HFFc6 (cell line): ENCODE data around the gene TGM4. TPM values are rescaled to one million over a fixed set of nuclear protein-coding genes. Genes with fewer than 3 reads are reported as not detected.

Experiments
- DNase-seq: peaks from one replicate; pipeline ENCODE4 v3.0.0-alpha.2; 2018
- H3K27ac Mint-ChIP-seq: 2 replicates; pipeline ENCODE4 v1.8.0; 2020; ENCODE audit warnings: mild to moderate bottlenecking, mixed read lengths
- H3K27me3 Mint-ChIP-seq: 2 replicates; pipeline ENCODE4 v1.8.0; 2021; ENCODE audit warnings: mild to moderate bottlenecking, moderate library complexity, mixed read lengths; ENCODE audit not compliant: insufficient read depth
- H3K36me3 Mint-ChIP-seq: 2 replicates; pipeline ENCODE4 v1.8.0; 2021; ENCODE audit warnings: low read depth, mixed read lengths
- H3K4me1 Mint-ChIP-seq: 2 replicates; pipeline ENCODE4 v1.8.0; 2020; ENCODE audit warnings: low read depth, mixed read lengths
- H3K4me3 Mint-ChIP-seq: 2 replicates; pipeline ENCODE4 v1.8.0; 2020; ENCODE audit warnings: mild to moderate bottlenecking, moderate library complexity, mixed read lengths
- H3K9me3 Mint-ChIP-seq: 2 replicates; pipeline ENCODE4 v1.8.0; 2020; ENCODE audit warnings: mild to moderate bottlenecking, mixed read lengths
- CTCF ChIP-seq: fragments of 200-600 bp; sonication (generic); IDR thresholded peaks from 2 replicates; pipeline ENCODE4 v1.5.0; 2021; ENCODE audit warnings: antibody characterized with exemption, mild to moderate bottlenecking
- total RNA-seq, 6 experiments: library from RNA; stranded (reverse); fragmentation: NEBNext Ultra II Directional; extraction: Animal tissue kit (Norgen Biotek cat#: 25700); gene quantifications; 2 replicates in 1 of 6; 3 replicates in 5 of 6; pipeline ENCODE4 v1.2.3, GENCODE V29; 2021

The TGM4 gene
- total RNA-seq, 6 experiments from 2014 or later: not detected

GRCh38 chr3:44903751-44904150 is 29.3 kb downstream of the TGM4 start:
- DNase-seq: no peak
- Mint-ChIP-seq H3K4me3 (no peak overlapping the region), H3K27me3 (peaks cover 26% of the 10 kb centered on the region), H3K36me3 (no peaks in the 10 kb centered on the region), H3K9me3 (peaks cover 6% of the 10 kb centered on the region; the same call in 1 of the 2 replicates), H3K4me1 (peaks cover 15% of the 10 kb centered on the region), H3K27ac (no peak overlapping the region)
- TF ChIP-seq CTCF: no peak

DNA sequence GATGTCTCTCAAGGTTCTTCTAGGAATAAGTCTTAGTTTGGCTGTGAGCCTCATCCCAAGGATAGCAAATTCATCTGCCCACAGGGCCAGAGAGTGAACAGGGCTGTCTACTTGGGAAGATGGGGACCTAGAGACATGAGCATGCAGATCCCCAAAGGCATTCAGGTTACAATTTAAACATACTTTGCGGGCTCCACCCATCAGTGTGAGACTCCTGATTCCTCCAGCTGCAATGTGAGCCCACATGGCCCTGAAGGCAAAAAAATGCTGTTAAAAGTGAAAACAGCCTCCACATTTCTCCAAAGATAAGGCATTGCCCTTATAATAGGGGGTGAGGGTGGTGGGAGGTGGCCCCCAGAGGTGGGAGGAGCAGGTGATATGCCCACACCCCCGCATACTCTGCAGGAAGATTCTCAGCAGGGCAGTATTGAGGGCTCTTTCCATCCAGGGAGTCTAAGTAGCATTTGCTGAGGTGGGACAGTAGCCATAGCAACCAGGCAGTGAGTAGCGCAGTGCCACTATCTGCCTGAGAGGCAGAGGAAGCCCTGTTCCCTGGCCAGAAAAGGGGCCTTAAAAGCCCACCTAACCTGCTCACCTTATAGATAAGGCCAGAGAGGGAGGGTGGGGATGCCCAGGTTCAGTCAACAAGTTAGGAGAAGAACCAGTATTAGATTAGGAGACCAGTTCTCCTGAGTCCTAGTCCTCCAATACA is 31.2 kb downstream of the TGM4 start:
- peaks cover 18% of the 10 kb centered on the region for H3K9me3 Mint-ChIP-seq
- H3K27me3 Mint-ChIP-seq: peaks cover 30% of the 10 kb centered on the region
- no peaks in the 10 kb centered on the region for H3K36me3 Mint-ChIP-seq
- H3K4me1 Mint-ChIP-seq: peaks cover 15% of the 10 kb centered on the region
- TF ChIP-seq CTCF: no peak
- H3K4me3 Mint-ChIP-seq: no peak overlapping the region
- H3K27ac Mint-ChIP-seq: no peak overlapping the region
- DNase-seq: no peak

DNA sequence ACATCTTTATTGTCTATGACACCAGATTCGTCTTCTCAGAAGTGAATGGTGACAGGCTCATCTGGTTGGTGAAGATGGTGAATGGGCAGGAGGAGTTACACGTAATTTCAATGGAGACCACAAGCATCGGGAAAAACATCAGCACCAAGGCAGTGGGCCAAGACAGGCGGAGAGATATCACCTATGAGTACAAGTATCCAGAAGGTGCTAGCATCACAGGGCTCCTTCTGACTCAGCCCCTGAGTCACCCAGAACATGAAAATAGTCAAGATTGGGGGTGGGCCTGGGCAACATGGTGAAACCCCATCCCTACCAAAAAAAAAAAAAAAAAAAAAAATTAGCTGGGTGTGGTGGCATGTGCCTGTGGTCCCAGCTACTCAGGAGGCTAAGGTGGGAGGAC is 32.6 kb downstream of the TGM4 start:
- no peak overlapping the region for H3K27ac Mint-ChIP-seq
- no peaks in the 10 kb centered on the region for H3K36me3 Mint-ChIP-seq
- H3K4me3 Mint-ChIP-seq: no peak overlapping the region
- peaks cover 15% of the 10 kb centered on the region for H3K4me1 Mint-ChIP-seq
- DNase-seq: no peak
- TF ChIP-seq CTCF: no peak
- H3K9me3 Mint-ChIP-seq: peaks cover 29% of the 10 kb centered on the region
- peaks cover 31% of the 10 kb centered on the region for H3K27me3 Mint-ChIP-seq

DNA sequence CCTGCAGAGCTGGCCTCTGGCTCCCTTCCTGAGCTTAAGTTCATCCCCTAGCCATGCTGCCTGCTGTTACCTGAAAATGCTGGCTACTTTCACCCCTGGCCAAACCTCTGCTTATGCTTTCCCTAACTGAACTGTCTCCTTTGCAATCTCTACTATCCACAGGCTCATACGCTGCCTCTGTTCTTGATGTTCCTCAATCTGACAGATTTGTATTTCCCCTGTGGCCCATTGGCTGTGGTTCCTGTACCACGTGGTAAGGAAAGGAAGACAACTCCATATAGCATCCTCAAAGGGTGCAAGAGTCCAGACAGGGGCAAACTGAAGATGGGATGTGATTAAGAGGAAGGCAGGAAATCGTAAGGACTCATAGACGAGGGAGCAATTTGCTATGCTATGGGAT is 33.2 kb downstream of the TGM4 start:
- H3K4me1 Mint-ChIP-seq: peaks cover 13% of the 10 kb centered on the region
- peaks cover 31% of the 10 kb centered on the region for H3K27me3 Mint-ChIP-seq
- TF ChIP-seq CTCF: no peak
- DNase-seq: no peak
- H3K4me3 Mint-ChIP-seq: no peak overlapping the region
- H3K27ac Mint-ChIP-seq: no peak overlapping the region
- H3K36me3 Mint-ChIP-seq: no peaks in the 10 kb centered on the region
- peaks cover 29% of the 10 kb centered on the region for H3K9me3 Mint-ChIP-seq

DNA sequence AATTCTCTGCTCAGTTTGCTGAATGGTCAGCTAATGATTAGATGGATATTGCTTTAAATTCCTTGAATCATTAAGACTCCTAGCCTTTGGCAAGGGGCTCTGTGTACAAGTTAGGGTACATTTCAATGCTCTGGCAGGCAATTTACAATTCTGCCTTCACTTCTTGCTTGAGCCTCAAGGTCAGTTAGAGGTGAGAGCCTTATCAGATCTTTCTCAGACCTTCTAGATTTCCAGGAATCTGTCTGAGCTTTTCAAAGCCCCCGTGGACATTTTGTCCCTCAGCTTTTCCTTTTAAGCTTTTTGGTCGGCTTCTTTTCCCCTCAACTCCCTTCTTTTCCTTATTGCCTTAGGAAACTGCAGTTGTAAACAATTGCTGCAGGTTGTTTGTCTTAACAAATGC is 34.7 kb downstream of the TGM4 start:
- no peak for TF ChIP-seq CTCF
- H3K4me1 Mint-ChIP-seq: peaks cover 12% of the 10 kb centered on the region

More for the DNA sequence above, 34.7 kb downstream of the TGM4 start:
- no peak overlapping the region for H3K27ac Mint-ChIP-seq
- H3K4me3 Mint-ChIP-seq: no peak overlapping the region
- no peak for DNase-seq
- H3K36me3 Mint-ChIP-seq: no peaks in the 10 kb centered on the region
- peaks cover 32% of the 10 kb centered on the region for H3K27me3 Mint-ChIP-seq
- H3K9me3 Mint-ChIP-seq: peaks cover 29% of the 10 kb centered on the region
